ENCODE data around the gene MUS81.

DNA sequence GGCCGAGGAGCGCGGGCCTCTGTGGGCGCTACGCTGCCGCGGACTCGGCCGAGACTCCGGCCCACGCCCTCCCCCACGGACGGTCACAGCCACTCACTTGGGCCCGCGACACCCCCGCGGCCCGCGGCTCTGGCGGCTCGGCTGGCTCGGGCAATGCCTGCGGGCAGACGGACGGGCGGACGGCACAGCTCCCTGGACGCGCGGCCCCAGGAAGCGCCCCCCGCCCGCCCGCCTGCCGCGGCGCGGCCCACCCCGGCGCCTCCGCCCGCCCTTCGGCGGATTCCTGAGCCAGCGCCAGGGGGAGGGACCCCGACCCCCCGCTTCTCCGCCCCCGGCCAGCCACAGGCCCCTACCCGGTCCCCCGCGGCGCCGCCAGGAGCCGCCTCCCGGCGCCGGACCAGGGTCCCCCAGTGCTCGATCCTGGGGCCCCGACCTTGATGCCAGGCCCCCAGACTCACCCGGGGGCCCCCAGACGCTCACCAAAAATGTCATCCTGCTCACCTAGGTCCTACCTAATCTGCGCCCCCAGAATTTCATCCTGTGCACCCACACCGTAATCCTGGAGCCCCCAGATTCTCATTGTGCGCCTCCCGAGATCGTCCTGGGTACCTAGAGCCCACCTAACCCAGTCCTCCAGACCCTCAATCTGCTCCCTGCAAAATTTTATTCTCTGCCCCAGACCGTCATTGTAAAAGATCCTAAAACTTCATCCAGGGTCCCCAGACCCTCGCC, 12.5 kb downstream of the MUS81 start, which contains the start of gene EFEMP2:
- TF ChIP-seq, protein P1, sequence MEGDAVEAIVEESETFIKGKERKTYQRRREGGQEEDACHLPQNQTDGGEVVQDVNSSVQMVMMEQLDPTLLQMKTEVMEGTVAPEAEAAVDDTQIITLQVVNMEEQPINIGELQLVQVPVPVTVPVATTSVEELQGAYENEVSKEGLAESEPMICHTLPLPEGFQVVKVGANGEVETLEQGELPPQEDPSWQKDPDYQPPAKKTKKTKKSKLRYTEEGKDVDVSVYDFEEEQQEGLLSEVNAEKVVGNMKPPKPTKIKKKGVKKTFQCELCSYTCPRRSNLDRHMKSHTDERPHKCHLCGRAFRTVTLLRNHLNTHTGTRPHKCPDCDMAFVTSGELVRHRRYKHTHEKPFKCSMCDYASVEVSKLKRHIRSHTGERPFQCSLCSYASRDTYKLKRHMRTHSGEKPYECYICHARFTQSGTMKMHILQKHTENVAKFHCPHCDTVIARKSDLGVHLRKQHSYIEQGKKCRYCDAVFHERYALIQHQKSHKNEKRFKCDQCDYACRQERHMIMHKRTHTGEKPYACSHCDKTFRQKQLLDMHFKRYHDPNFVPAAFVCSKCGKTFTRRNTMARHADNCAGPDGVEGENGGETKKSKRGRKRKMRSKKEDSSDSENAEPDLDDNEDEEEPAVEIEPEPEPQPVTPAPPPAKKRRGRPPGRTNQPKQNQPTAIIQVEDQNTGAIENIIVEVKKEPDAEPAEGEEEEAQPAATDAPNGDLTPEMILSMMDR (IDR thresholded peaks at IDR 0.05), result no peak
- TF ChIP-seq EZH2 (IDR thresholded peaks at IDR 0.05) (no peak), EZH2phosphoT487 (IDR thresholded peaks at IDR 0.05) (no peak)
